Sigmoid colon (tissue), 7 donors: Measurements from ENCODE around the gene CAPN5. TPM values are rescaled to one million over a fixed set of nuclear protein-coding genes. Genes with fewer than 3 reads are reported as not detected.
"Not testable (repeated sequence)": the region's sequence is repeated elsewhere in the genome, so short reads cannot be mapped to it uniquely, and the experiment has no call there.

ENCODE experiments used
- DNase-seq: peaks from one replicate; pipeline ENCODE4 v3.0.0-alpha.2; 2019
- H3K27ac ChIP-seq, 4 donors: fragments of 200-600 bp; sonication (generic); one replicate each; pipeline ENCODE4 v1.5.1; 2016 to 2019; ENCODE audit warnings: mild to moderate bottlenecking in 1 of 4
- H3K27me3 ChIP-seq, 3 donors: fragments of 200-600 bp; sonication (generic); one replicate each; pipeline ENCODE4 v1.5.1; 2019; ENCODE audit warnings: mild to moderate bottlenecking in 1 of 3
- H3K36me3 ChIP-seq, 4 donors: fragments of 200-600 bp; sonication (generic); one replicate each; pipeline ENCODE4 v1.5.1; 2016 to 2019
- H3K4me1 ChIP-seq, 4 donors: fragments of 200-600 bp; sonication (generic); one replicate each; pipeline ENCODE4 v1.5.1; 2017 to 2019
- H3K4me3 ChIP-seq, 4 donors: fragments of 200-600 bp; sonication (generic); one replicate each; pipeline ENCODE4 v1.5.1; 2017 to 2019; ENCODE audit warnings: mild to moderate bottlenecking in 2 of 4, moderate library complexity in 1 of 4
- H3K9me3 ChIP-seq, 4 donors: fragments of 200-600 bp in 3 of 4; sonication (generic) in 3 of 4; one replicate each; pipeline versions ENCODE4 v1.5.1 to v1.6.1; 2013 to 2019
- EP300 ChIP-seq, 4 donors: sonication (generic); formaldehyde crosslinking; IDR thresholded peaks; one replicate each; pipeline ENCODE4 v1.6.1; 2017; ENCODE audit warnings: antibody characterized with exemption in 4 of 4
- POLR2A ChIP-seq, 2 donors: fragments of 450-650 bp; IDR thresholded peaks; one replicate each; pipeline ENCODE4 v1.6.1; 2016; ENCODE audit warnings: antibody characterized with exemption in 2 of 2, mild to moderate bottlenecking in 2 of 2, moderate library complexity in 2 of 2
- POLR2AphosphoS5 ChIP-seq, 4 donors: sonication (generic); formaldehyde crosslinking; IDR thresholded peaks; one replicate each; pipeline ENCODE4 v1.6.1; 2017; ENCODE audit warnings: antibody characterized with exemption in 4 of 4
- WGBS, 2 donors: extraction: QIAGEN DNeasy Blood & Tissue Kit; methylation state at CpG; one replicate each; pipeline ENCODE4 v1.1.7; 2013; 5-methylcytosine and 5-hydroxymethylcytosine counted together
- intact Hi-C: fragments of 100-400 bp; cut with DNase I; formaldehyde crosslinking; loops from one replicate; pipeline ENCODE4 v1.15.1; 2023
- polyA plus RNA-seq, 3 donors: library from polyadenylated mRNA; stranded (reverse); fragments of 200-250 nt; gene quantifications; one replicate each; pipeline ENCODE4 v1.2.3, GENCODE V29; 2013
- total RNA-seq, 4 donors: library from RNA; depleted of rRNA; stranded (reverse); fragments of >200 nt; gene quantifications; one replicate each; pipeline ENCODE4 v1.1.0, GENCODE V29; 2016
- TF ChIP-seq, protein P1 (sequence below), 4 experiments: fragments of 450-650 bp in 3 of 4; fragments of 200-600 bp in 1 of 4; IDR thresholded peaks; one replicate each; pipeline ENCODE4 v1.5.1; 2016 to 2019; ENCODE audit warnings: antibody characterized with exemption in 4 of 4, mild to moderate bottlenecking in 3 of 4, moderate library complexity in 2 of 4
- donor health status: healthy with polysubstance abuse.
- donor health status: Bipolar disorder and iron deficiency.
- donor health status: healthy.

The CAPN5 gene
- total and polyA plus RNA-seq, 7 donors = 4.1 to 110 (median 12.5) TPM

DNA sequence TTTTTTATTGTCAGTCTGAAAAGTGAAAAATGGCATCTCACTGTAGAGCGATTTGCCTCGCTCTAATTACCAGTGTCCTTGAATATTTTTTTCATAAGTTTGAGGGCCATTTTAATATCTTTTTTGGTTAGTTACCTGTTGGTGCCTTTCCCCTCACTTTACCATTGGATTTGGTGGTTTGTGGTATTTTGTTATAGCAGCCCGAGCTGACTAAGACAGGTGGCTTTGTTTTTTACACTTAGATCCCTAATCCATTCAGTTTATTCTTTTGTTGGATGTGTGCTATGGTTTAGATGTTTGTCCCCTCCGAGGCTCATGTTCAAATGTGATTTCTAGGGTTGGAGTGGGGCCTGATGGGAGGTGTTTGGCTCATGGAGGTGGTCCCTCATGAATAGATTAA is 6.5 kb upstream of the CAPN5 start:
- Histone ChIP-seq H3K27me3 (no peaks in the 10 kb centered on the region), H3K9me3 (peaks cover 3 to 9% (median 8%) of the 10 kb centered on the region in 4 donors), H3K36me3 (no peaks in the 10 kb centered on the region), H3K4me1 (peaks cover 0 to under 1% (median 0%) of the 10 kb centered on the region in 4 donors), H3K27ac (no peak overlapping the region), H3K4me3 (no peak overlapping the region)
- 82 to 87% methylated on average over 4 of the region's 4 CpGs for WGBS, 2 donors
- intact Hi-C loops = loop anchor here (10.0 kb wide), 2 partner anchors 415 to 615 kb away; partner anchors contain the start of genes EMSY and PAK1
- TF ChIP-seq POLR2AphosphoS5 (IDR thresholded peaks at IDR 0.05) = no peak
- TF ChIP-seq POLR2A (IDR thresholded peaks at IDR 0.05) = no peak
- TF ChIP-seq EP300 (IDR thresholded peaks at IDR 0.05) = no peak
- TF ChIP-seq, protein P1, sequence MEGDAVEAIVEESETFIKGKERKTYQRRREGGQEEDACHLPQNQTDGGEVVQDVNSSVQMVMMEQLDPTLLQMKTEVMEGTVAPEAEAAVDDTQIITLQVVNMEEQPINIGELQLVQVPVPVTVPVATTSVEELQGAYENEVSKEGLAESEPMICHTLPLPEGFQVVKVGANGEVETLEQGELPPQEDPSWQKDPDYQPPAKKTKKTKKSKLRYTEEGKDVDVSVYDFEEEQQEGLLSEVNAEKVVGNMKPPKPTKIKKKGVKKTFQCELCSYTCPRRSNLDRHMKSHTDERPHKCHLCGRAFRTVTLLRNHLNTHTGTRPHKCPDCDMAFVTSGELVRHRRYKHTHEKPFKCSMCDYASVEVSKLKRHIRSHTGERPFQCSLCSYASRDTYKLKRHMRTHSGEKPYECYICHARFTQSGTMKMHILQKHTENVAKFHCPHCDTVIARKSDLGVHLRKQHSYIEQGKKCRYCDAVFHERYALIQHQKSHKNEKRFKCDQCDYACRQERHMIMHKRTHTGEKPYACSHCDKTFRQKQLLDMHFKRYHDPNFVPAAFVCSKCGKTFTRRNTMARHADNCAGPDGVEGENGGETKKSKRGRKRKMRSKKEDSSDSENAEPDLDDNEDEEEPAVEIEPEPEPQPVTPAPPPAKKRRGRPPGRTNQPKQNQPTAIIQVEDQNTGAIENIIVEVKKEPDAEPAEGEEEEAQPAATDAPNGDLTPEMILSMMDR (IDR thresholded peaks at IDR 0.05) = no peak
- DNase-seq = no peak

DNA sequence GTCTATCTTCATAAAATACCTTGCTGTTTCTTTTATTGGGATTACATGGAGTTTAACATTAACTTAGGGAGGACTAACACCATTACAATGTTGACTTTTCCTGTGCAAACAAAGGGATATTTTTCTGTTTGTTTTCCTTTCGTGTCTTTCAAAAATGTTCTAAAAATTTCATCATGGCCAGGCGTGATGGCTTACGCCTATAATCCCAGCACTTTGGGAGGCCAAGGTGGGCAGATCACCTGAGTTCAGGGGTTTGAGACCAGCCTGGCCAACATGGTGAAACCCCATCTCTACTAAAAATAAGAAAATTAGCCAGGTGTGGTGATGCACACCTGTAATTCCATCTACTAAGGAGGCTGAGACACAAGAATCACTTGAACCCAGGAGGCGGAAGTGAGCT is 5.5 kb upstream of the CAPN5 start:
- intact Hi-C loops = loop anchor here (10.0 kb wide), 2 partner anchors 414 to 616 kb away; partner anchors contain the start of genes EMSY and PAK1
- 17 to 57% methylated on average over 4 of the region's 4 CpGs for WGBS, 2 donors
- not testable (repeated sequence) for H3K4me3 ChIP-seq

DNA sequence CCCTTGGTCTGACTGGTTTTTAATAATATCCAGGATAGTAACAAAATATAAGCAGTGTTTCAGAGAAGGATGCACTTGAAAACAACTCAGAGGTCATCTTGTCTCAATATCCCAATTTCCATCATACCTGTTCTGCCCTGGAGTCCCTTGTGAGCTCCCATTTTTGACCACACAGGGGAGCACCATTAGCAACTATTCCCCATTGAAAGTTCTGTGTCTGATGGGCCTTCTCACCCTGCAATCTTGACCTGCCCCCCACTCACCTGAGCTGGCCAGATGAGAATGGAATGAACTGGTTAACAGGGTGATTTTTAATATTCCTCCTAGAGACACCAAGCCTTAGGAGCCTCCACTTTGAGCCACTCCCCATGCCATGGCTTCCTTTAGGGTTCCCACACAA is 3.8 kb upstream of the CAPN5 start:
- DNase-seq = no peak
- intact Hi-C loops = loop anchor here (10.0 kb wide), 2 partner anchors 412 to 618 kb away; partner anchors contain the start of genes EMSY and PAK1
- Histone ChIP-seq H3K4me3 (no peak overlapping the region), H3K4me1 (peaks cover 0 to 18% (median 14%) of the 10 kb centered on the region in 4 donors), H3K27ac (no peak overlapping the region), H3K36me3 (no peaks in the 10 kb centered on the region), H3K9me3 (no peaks in the 10 kb centered on the region), H3K27me3 (no peaks in the 10 kb centered on the region)
- TF ChIP-seq EP300 (IDR thresholded peaks at IDR 0.05) (no peak), POLR2A (IDR thresholded peaks at IDR 0.05) (no peak), POLR2AphosphoS5 (IDR thresholded peaks at IDR 0.05) (no peak)
- TF ChIP-seq, protein P1 (IDR thresholded peaks at IDR 0.05) = no peak

More for the DNA sequence above, 5.5 kb upstream of the CAPN5 start:
- H3K27ac ChIP-seq, DNase-seq, H3K36me3 ChIP-seq, H3K27me3 ChIP-seq, H3K9me3 ChIP-seq: not testable (repeated sequence)
- peaks cover 0 to 10% (median 7%) of the 10 kb centered on the region in 4 donors for H3K4me1 ChIP-seq

DNA sequence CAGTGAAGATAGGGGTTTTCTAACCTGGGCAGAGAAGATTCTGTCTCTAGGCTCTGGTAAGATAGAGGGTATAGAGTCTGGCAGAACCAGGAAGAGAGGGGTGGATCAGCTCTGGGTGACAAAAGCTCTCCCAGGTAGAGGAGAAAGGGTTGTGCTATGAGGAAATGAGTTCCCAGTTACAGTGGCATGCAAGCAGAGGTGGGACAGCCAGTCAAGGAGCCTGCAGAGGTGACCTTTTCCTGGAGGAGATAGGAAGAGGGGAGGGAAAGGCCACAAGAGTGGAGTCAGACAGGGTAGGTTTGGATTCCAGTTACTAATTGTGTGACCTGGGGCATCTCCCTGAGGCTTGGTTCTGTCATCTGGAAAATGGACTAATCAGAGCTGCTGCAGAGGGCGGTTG is 3.4 kb upstream of the CAPN5 start:
- Histone ChIP-seq H3K27ac (no peak overlapping the region), H3K9me3 (no peaks in the 10 kb centered on the region), H3K27me3 (no peaks in the 10 kb centered on the region), H3K36me3 (no peaks in the 10 kb centered on the region), H3K4me3 (no peak overlapping the region), H3K4me1 (peaks cover 0 to 23% (median 19%) of the 10 kb centered on the region in 4 donors)
- 91 to 97% methylated on average over 1 of the region's 1 CpG for WGBS, 2 donors
- TF ChIP-seq EP300 (IDR thresholded peaks at IDR 0.05) (no peak), POLR2AphosphoS5 (IDR thresholded peaks at IDR 0.05) (no peak), POLR2A (IDR thresholded peaks at IDR 0.05) (no peak)
- TF ChIP-seq, protein P1 (IDR thresholded peaks at IDR 0.05) = no peak
- no peak for DNase-seq
- intact Hi-C loops = loop anchor here (10.0 kb wide), 2 partner anchors 411 to 619 kb away; partner anchors contain the start of genes EMSY and PAK1

DNA sequence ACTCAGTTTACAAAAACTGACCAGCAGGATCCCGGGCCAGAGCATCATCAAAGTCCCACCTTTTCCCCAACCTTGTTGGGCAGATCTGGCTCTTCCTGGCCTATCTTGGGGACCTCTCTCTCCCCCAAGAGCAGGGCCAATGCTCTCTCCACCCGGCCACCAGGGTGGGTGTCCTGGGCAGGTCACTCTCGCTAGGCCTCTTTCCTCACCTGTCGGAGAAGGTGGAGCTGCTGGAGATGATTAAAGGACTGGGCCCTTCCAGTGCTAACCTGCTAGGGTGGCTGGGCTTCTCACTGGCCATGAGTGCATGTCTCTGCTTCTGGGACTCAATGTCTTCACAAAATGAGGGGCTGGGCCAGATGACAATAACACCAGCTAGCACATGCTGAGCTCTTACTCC is 2.9 kb upstream of the CAPN5 start:
- Histone ChIP-seq H3K27me3 (no peaks in the 10 kb centered on the region), H3K36me3 (no peaks in the 10 kb centered on the region), H3K27ac (no peak overlapping the region), H3K9me3 (no peaks in the 10 kb centered on the region), H3K4me1 (peaks cover 0 to 25% (median 22%) of the 10 kb centered on the region in 4 donors), H3K4me3 (no peak overlapping the region)
- 93% methylated on average over 4 of the region's 4 CpGs for WGBS, 2 donors
- peak; percentile 33 for DNase-seq
- TF ChIP-seq, protein P1 (IDR thresholded peaks at IDR 0.05) = no peak
- TF ChIP-seq POLR2A (IDR thresholded peaks at IDR 0.05) = no peak
- TF ChIP-seq POLR2AphosphoS5 (IDR thresholded peaks at IDR 0.05) = no peak
- no peak for TF ChIP-seq EP300 (IDR thresholded peaks at IDR 0.05)
- intact Hi-C loops = loop anchor here (10.0 kb wide), 2 partner anchors 411 to 619 kb away; partner anchors contain the start of genes EMSY and PAK1
